OCI-LY7 (cell line): Measurements from ENCODE around the gene EHF.

ENCODE experiments used
- CTCF ChIP-seq: fragments of 200-600 bp; sonication (generic); conservative IDR thresholded peaks from 2 replicates; pipeline ENCODE4 v1.5.1; 2014; ENCODE audit warnings: mild to moderate bottlenecking, antibody characterized with exemption, low read length, moderate library complexity, mixed read lengths
- EZH2phosphoT487 ChIP-seq: fragments of 200-600 bp; sonication (generic); IDR thresholded peaks from 2 replicates; pipeline ENCODE4 v1.6.1; 2018; ENCODE audit warnings: low read depth, borderline replicate concordance, mild to moderate bottlenecking, mixed run types, antibody characterized with exemption, low read length, moderate library complexity, mixed read lengths

GRCh38 chr11:34601085-34601444, 19.8 kb upstream of the EHF start:
- TF ChIP-seq CTCF (no peak), EZH2phosphoT487 (no peak)
